Measurements from ENCODE around the gene EFR3B.

GRCh38 chr2:24994146-24994724 is 47.6 kb upstream of the EFR3B start:
- TF ChIP-seq EZH2 (IDR thresholded peaks at IDR 0.05) (no peak), CTCF (IDR thresholded peaks at IDR 0.05) (no peak), EZH2phosphoT487 (IDR thresholded peaks at IDR 0.05) (no peak)

All from neural progenitor cell (in vitro differentiated cells).